IPS-18c (cell line): ENCODE data around the gene PPP4C.

Source experiments
- H3K4me3 ChIP-seq: 2 replicates; pipeline ENCODE4 v1.7.0; 2013; ENCODE audit warnings: low read depth, mild to moderate bottlenecking, low read length, moderate library complexity; ENCODE audit not compliant: insufficient read depth
- H3K9me3 ChIP-seq: one replicate; pipeline ENCODE4 v1.6.1; 2013; ENCODE audit warnings: mild to moderate bottlenecking, low read length, moderate library complexity; ENCODE audit not compliant: control insufficient read depth, insufficient read depth

Gene PPP4C

GRCh38 chr16:30131869-30132475 is 56.2 kb downstream of the PPP4C start:
- H3K9me3 ChIP-seq: no peaks in the 10 kb centered on the region
- H3K4me3 ChIP-seq: no peak overlapping the region

DNA sequence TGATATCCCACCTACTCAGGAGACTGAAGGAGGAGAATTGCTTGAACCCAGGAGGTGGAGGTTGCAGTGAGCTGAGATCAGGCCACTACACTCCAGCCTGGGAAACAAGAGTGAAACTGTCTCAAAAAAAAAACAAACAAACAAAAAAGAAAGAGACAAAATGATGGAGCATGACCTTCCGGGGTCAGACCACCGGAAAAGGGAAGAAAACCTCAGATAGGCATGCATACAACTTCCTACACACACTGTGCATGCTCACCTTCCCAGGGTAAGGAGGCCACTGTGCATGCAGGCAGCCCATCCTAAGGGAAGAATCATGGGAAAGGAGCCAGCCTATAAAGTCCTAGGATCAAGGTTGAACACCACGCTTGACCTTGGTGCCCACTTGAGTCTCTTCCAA is 56.8 kb downstream of the PPP4C start:
- H3K9me3 ChIP-seq: no peaks in the 10 kb centered on the region
- no peak overlapping the region for H3K4me3 ChIP-seq
